ENCODE measurements around the gene RGS3. TPM values are rescaled to one million over a fixed set of nuclear protein-coding genes. Genes with fewer than 3 reads are reported as not detected.

Gene RGS3
- total RNA-seq, 1 donor = 77.4 TPM

DNA sequence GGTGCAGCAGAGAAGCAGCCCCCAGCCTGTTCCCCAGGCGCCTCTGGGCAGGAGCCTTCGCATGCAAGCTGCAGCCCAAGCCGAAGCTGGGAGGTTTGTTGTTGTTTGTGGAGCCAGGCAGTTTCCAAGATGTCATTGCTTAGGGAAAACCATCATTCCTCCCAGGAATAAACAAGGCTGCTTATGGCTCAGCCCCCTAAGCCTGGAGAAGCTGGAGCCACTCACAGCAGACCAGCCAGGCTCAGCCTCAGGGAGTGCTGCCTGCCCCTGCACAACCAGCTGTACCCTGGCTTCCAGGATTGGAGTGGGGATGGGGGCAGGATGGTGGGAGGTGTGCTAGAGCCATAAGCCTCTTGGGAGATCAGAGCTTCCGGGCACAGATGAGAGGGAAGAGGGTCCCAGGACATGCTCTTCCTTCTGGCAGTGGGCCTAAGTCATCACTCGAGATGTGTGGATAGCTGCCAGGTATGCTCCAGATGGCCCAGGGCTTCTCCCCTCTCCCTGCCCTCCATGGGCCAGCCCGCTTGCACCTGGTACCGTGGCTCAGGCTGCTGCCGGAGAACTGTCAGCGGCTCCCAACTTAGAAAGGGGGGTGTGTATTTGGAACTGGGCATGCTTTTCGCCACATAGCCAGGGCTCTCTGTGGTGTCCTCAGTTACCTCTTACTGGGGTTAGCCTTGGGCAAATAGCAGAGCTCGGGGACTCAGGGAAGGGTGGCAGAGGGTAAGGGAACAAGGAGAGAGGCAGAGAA is 105.2 kb downstream of the RGS3 start:
- H3K79me2 ChIP-seq (ENCODE audit: insufficient read depth, low read length) = peaks cover 72% of the 10 kb centered on the region
- H3K4me1 ChIP-seq (ENCODE audit: insufficient read depth, low read length) = peaks cover 24% of the 10 kb centered on the region
- H3K4me2 ChIP-seq (ENCODE audit: insufficient read depth, low read length) = no peak overlapping the region

DNA sequence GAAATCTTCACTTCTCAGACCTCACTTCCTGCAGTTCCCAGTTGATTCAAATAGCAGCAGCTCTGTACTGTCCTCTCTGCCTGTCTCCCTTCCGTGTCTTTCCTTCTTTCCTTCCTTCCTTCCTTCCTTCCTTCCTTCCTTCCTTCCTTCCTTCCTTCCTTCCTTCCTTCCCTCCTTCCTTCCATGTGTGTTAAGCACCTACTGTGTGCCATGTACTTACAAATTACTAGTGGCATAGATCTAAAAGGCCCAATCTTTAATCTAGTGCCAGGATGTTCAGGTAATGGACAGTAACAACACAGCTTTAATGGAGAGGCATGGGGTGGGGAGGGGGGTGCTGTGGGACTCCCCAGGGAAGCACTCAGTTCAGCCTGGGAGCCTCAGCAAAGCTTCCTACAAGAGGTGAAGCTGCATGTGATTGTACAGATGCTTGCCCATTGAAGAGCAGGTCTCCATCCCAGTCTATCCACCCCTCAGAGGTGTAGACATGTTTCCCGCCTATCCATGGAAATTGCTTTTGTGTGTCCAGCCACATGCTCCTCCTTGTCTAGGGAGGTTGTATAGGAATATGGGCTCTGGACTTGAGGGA is 106.0 kb downstream of the RGS3 start:
- H3K4me2 ChIP-seq (ENCODE audit: insufficient read depth, low read length) = no peak overlapping the region
- H3K27ac ChIP-seq (ENCODE audit: low read depth, low read length) = no peak overlapping the region
- no peaks in the 10 kb centered on the region for H3K36me3 ChIP-seq (ENCODE audit: insufficient read depth, low read length)
- H3K27me3 ChIP-seq (ENCODE audit: insufficient read depth, low read length) = no peaks in the 10 kb centered on the region
- H3K4me1 ChIP-seq (ENCODE audit: insufficient read depth, low read length) = peaks cover 22% of the 10 kb centered on the region
- H3K4me3 ChIP-seq (ENCODE audit: insufficient read depth, low read length) = no peak overlapping the region
- DNase-seq (ENCODE audit: insufficient read length, low spot score, missing footprints) = no peak
- H4K20me1 ChIP-seq (ENCODE audit: insufficient read depth, low read length) = peaks cover 22% of the 10 kb centered on the region
- no peak overlapping the region for H2AFZ ChIP-seq (ENCODE audit: low read length)
- H3K79me2 ChIP-seq (ENCODE audit: insufficient read depth, low read length) = peaks cover 79% of the 10 kb centered on the region
- H3K9me3 ChIP-seq (ENCODE audit: low read depth, low read length) = no peaks in the 10 kb centered on the region
- TF ChIP-seq, protein P1, sequence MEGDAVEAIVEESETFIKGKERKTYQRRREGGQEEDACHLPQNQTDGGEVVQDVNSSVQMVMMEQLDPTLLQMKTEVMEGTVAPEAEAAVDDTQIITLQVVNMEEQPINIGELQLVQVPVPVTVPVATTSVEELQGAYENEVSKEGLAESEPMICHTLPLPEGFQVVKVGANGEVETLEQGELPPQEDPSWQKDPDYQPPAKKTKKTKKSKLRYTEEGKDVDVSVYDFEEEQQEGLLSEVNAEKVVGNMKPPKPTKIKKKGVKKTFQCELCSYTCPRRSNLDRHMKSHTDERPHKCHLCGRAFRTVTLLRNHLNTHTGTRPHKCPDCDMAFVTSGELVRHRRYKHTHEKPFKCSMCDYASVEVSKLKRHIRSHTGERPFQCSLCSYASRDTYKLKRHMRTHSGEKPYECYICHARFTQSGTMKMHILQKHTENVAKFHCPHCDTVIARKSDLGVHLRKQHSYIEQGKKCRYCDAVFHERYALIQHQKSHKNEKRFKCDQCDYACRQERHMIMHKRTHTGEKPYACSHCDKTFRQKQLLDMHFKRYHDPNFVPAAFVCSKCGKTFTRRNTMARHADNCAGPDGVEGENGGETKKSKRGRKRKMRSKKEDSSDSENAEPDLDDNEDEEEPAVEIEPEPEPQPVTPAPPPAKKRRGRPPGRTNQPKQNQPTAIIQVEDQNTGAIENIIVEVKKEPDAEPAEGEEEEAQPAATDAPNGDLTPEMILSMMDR (IDR thresholded peaks at IDR 0.05; ENCODE audit: extremely low read depth, low read depth, low read length) = no peak

More for the DNA sequence above, 105.2 kb downstream of the RGS3 start:
- H3K27ac ChIP-seq (ENCODE audit: low read depth, low read length) = no peak overlapping the region
- no peak overlapping the region for H3K4me3 ChIP-seq (ENCODE audit: insufficient read depth, low read length)
- H4K20me1 ChIP-seq (ENCODE audit: insufficient read depth, low read length) = peaks cover 22% of the 10 kb centered on the region
- TF ChIP-seq, protein P1 (IDR thresholded peaks at IDR 0.05; ENCODE audit: extremely low read depth, low read depth, low read length) = no peak
- no peaks in the 10 kb centered on the region for H3K9me3 ChIP-seq (ENCODE audit: low read depth, low read length)
- DNase-seq (ENCODE audit: insufficient read length, low spot score, missing footprints) = no peak
- H3K27me3 ChIP-seq (ENCODE audit: insufficient read depth, low read length) = no peaks in the 10 kb centered on the region
- H3K36me3 ChIP-seq (ENCODE audit: insufficient read depth, low read length) = no peaks in the 10 kb centered on the region
- H2AFZ ChIP-seq (ENCODE audit: low read length) = no peak overlapping the region

DNA sequence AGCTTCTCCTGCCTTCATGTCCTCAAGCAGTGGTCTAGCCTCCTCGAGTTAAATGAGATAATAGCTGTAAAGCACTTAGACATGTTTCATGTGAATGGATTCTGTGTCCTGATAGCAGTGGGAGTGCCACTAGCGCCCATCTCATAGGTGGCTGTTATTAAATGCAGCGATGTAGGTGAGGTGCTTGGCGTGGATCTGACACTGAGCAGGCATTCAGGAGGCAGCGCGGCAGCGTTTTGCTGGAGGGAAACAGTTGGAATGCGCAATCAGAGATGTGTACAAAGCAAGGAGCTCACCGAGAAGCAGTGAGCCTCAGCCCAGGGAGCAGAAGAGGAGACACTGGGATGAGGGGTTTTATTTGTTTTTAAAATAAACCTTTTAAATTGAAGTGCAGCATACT is 106.6 kb downstream of the RGS3 start:
- peaks cover 22% of the 10 kb centered on the region for H4K20me1 ChIP-seq (ENCODE audit: insufficient read depth, low read length)
- H3K4me1 ChIP-seq (ENCODE audit: insufficient read depth, low read length) = peaks cover 19% of the 10 kb centered on the region
- peaks cover 84% of the 10 kb centered on the region for H3K79me2 ChIP-seq (ENCODE audit: insufficient read depth, low read length)
- no peaks in the 10 kb centered on the region for H3K36me3 ChIP-seq (ENCODE audit: insufficient read depth, low read length)
- H3K4me2 ChIP-seq (ENCODE audit: insufficient read depth, low read length) = no peak overlapping the region
- TF ChIP-seq, protein P1 (IDR thresholded peaks at IDR 0.05; ENCODE audit: extremely low read depth, low read depth, low read length) = no peak
- no peak for DNase-seq (ENCODE audit: insufficient read length, low spot score, missing footprints)
- no peak overlapping the region for H3K4me3 ChIP-seq (ENCODE audit: insufficient read depth, low read length)
- no peaks in the 10 kb centered on the region for H3K9me3 ChIP-seq (ENCODE audit: low read depth, low read length)
- no peak overlapping the region for H2AFZ ChIP-seq (ENCODE audit: low read length)
- H3K27me3 ChIP-seq (ENCODE audit: insufficient read depth, low read length) = no peaks in the 10 kb centered on the region
- H3K27ac ChIP-seq (ENCODE audit: low read depth, low read length) = no peak overlapping the region

Data from osteoblast (primary cell).